Esophagus squamous epithelium (tissue), 4 donors: ENCODE data around the gene ZNF232.
"Not testable (repeated sequence)": the region's sequence is repeated elsewhere in the genome, so short reads cannot be mapped to it uniquely, and the experiment has no call there.

ENCODE experiments used
- POLR2A ChIP-seq, 4 donors: fragments of 450-650 bp; IDR thresholded peaks; one replicate each; pipeline ENCODE4 v1.6.1; 2017; ENCODE audit warnings: antibody characterized with exemption in 4 of 4, mild to moderate bottlenecking in 4 of 4, moderate library complexity in 3 of 4
- TF ChIP-seq, protein P1 (sequence below), 6 experiments: fragments of 450-650 bp in 4 of 6; fragments of 200-600 bp in 2 of 6; sonication (generic) in 2 of 6; IDR thresholded peaks; one replicate each; pipeline ENCODE4 v1.5.1; 2016 to 2019; ENCODE audit warnings: antibody characterized with exemption in 6 of 6, mild to moderate bottlenecking in 4 of 6, moderate library complexity in 4 of 6

DNA sequence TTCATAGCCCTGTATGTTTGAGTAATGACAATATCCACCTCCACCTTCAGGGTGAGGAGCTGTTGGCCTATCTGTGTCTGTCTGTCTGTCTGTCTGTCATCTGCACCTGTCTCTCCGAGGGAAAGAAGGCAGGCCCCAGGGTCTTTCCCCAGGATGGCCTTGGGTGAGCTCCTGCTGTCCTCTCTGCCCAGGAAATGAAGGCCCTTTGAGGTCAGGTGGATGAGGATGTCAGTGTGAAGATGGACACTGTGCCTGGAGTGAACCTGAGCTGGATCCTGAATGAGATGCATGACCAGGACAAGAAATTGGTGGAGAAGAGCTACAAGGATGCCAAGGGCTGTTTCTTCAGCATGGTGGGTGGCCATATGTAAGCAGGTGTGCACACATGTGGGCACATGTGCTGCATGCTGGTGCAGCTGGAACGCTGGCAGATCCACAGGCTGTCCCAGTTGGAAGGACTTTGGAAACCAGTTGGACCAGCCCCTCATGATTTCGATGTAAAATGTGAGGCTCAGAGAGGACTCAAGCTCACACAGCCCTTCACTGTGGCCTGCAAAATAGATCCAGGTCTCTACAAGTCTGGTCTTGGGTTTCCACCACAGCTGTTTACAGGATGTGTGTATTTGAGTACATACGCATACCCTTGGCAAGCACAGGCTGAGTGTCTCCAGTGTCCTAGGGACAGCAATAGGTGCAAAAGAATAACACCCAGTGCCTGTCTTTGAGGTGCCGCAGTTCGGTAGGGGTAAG, 8.9 kb upstream of the ZNF232 start:
- TF ChIP-seq, protein P1, sequence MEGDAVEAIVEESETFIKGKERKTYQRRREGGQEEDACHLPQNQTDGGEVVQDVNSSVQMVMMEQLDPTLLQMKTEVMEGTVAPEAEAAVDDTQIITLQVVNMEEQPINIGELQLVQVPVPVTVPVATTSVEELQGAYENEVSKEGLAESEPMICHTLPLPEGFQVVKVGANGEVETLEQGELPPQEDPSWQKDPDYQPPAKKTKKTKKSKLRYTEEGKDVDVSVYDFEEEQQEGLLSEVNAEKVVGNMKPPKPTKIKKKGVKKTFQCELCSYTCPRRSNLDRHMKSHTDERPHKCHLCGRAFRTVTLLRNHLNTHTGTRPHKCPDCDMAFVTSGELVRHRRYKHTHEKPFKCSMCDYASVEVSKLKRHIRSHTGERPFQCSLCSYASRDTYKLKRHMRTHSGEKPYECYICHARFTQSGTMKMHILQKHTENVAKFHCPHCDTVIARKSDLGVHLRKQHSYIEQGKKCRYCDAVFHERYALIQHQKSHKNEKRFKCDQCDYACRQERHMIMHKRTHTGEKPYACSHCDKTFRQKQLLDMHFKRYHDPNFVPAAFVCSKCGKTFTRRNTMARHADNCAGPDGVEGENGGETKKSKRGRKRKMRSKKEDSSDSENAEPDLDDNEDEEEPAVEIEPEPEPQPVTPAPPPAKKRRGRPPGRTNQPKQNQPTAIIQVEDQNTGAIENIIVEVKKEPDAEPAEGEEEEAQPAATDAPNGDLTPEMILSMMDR (IDR thresholded peaks at IDR 0.05), result not testable (repeated sequence)
- not testable (repeated sequence) for TF ChIP-seq POLR2A (IDR thresholded peaks at IDR 0.05)
